GM12891 (cell line): ENCODE data around the gene RBMY1D.

Source experiments
- PAX5 ChIP-seq: IDR thresholded peaks from 2 replicates; pipeline ENCODE4 v1.6.1; 2011; ENCODE audit warnings: low read length, moderate library complexity, mild to moderate bottlenecking; ENCODE audit not compliant: insufficient read depth, severe bottlenecking
- POLR2A ChIP-seq: IDR thresholded peaks from 2 replicates; pipeline ENCODE4 v1.6.1; 2011; ENCODE audit warnings: low read depth, low read length, control low read depth
- POLR2AphosphoS5 ChIP-seq: IDR thresholded peaks from 2 replicates; pipeline ENCODE4 v1.6.1; 2011; ENCODE audit warnings: low read depth, low read length, control low read depth
- POU2F2 ChIP-seq: IDR thresholded peaks from 2 replicates; pipeline ENCODE4 v1.6.1; 2011; ENCODE audit warnings: low read depth, mild to moderate bottlenecking, control low read depth, low read length, moderate library complexity
- SPI1 ChIP-seq: IDR thresholded peaks from 2 replicates; pipeline ENCODE4 v1.6.1; 2011; ENCODE audit warnings: low read depth, low read length, control low read depth
- TAF1 ChIP-seq: IDR thresholded peaks from 2 replicates; pipeline ENCODE4 v1.6.1; 2011; ENCODE audit warnings: low read depth, low read length, control low read depth

- TF ChIP-seq POLR2AphosphoS5 (no peak), POLR2A (no peak), TAF1 (no peak), SPI1 (no peak), POU2F2 (no peak), PAX5 (no peak)
Observed at GRCh38 chrY:21839489-21839888, 54.8 kb downstream of the RBMY1D start.
